SK-N-SH treated with all-trans-retinoic acid at 6 μM for 48 hours (cell line): ENCODE results near the gene IDUA.

Experiments
- ATAC-seq: fragments of 200-7000 bp; cut with Tn5 transposase; 3 replicates; pipeline ENCODE4 v1.9.1; 2020; ENCODE audit warnings: mild to moderate bottlenecking, moderate library complexity
- ARNTL ChIP-seq: fragments of 450-650 bp; formaldehyde crosslinking; IDR thresholded peaks from 2 replicates; pipeline ENCODE4 v1.5.0; 2020; ENCODE audit warnings: low read depth, mild to moderate bottlenecking, moderate library complexity, borderline replicate concordance
- BACH2 ChIP-seq: fragments of 250-450 bp; sonication (Bioruptor Pico); IDR thresholded peaks from 2 replicates; pipeline ENCODE4 v1.9.0; 2021; ENCODE audit warnings: mild to moderate bottlenecking, borderline replicate concordance
- CSDC2 ChIP-seq: fragments of 250-450 bp; sonication (Bioruptor Pico); IDR thresholded peaks from 2 replicates; pipeline ENCODE4 v1.5.0; 2020; ENCODE audit warnings: mild to moderate bottlenecking, moderate library complexity
- ESRRG ChIP-seq: fragments of 250-450 bp; sonication (Bioruptor Pico); IDR thresholded peaks from 2 replicates; pipeline ENCODE4 v1.6.1; 2021; ENCODE audit warnings: mild to moderate bottlenecking
- GLIS3 ChIP-seq: fragments of 250-450 bp; sonication (Bioruptor Pico); IDR thresholded peaks from 2 replicates; pipeline ENCODE4 v1.5.0; 2020; ENCODE audit warnings: mild to moderate bottlenecking, moderate library complexity
- ISL1 ChIP-seq: fragments of 250-450 bp; sonication (Bioruptor Pico); IDR thresholded peaks from 2 replicates; pipeline ENCODE4 v2.1.2; 2022; ENCODE audit warnings: mild to moderate bottlenecking, moderate library complexity
- PPARA ChIP-seq: fragments of 250-450 bp; sonication (Bioruptor Pico); IDR thresholded peaks from 2 replicates; pipeline ENCODE4 v1.5.0; 2020; ENCODE audit warnings: mild to moderate bottlenecking, borderline replicate concordance
- SNAI2 ChIP-seq: fragments of 250-450 bp; sonication (Bioruptor Pico); IDR thresholded peaks from 2 replicates; pipeline ENCODE4 v1.5.0; 2020; ENCODE audit warnings: mild to moderate bottlenecking, moderate library complexity
- TCF4 ChIP-seq: fragments of 250-450 bp; sonication (Bioruptor Pico); IDR thresholded peaks from 2 replicates; pipeline ENCODE4 v1.8.0; 2021; ENCODE audit warnings: mild to moderate bottlenecking, moderate library complexity, borderline replicate concordance
- TOX ChIP-seq: fragments of 250-450 bp; sonication (Bioruptor Pico); IDR thresholded peaks from 2 replicates; pipeline ENCODE4 v1.8.0; 2021; ENCODE audit warnings: mild to moderate bottlenecking, moderate library complexity, borderline replicate concordance
- ZC3H10 ChIP-seq: fragments of 250-450 bp; sonication (Bioruptor Pico); IDR thresholded peaks from 2 replicates; pipeline ENCODE4 v1.5.1; 2021; ENCODE audit warnings: mild to moderate bottlenecking, moderate library complexity
- ZFP3 ChIP-seq: fragments of 250-450 bp; sonication (Bioruptor Pico); IDR thresholded peaks from 2 replicates; pipeline ENCODE4 v1.5.0; 2020; ENCODE audit warnings: mild to moderate bottlenecking, moderate library complexity
- ZFP30 ChIP-seq: fragments of 450-650 bp; formaldehyde crosslinking; IDR thresholded peaks from 2 replicates; pipeline ENCODE4 v1.5.0; 2022; ENCODE audit warnings: mild to moderate bottlenecking, moderate library complexity
- ZNF565 ChIP-seq: fragments of 450-650 bp; formaldehyde crosslinking; conservative IDR thresholded peaks from 2 replicates; pipeline ENCODE4 v1.5.0; 2020; ENCODE audit warnings: low read depth, mild to moderate bottlenecking, moderate library complexity
- ZNF8 ChIP-seq: fragments of 450-650 bp; formaldehyde crosslinking; IDR thresholded peaks from 2 replicates; pipeline ENCODE4 v1.5.0; 2020; ENCODE audit warnings: mild to moderate bottlenecking, moderate library complexity
- TF ChIP-seq, protein P1 (sequence below): fragments of 250-450 bp; sonication (Bioruptor Pico); IDR thresholded peaks from 2 replicates; pipeline ENCODE4 v1.5.1; 2020; ENCODE audit warnings: low read depth, mild to moderate bottlenecking, moderate library complexity
- TF ChIP-seq, protein P2 (sequence below): fragments of 250-450 bp; sonication (Bioruptor Pico); IDR thresholded peaks from 2 replicates; pipeline ENCODE4 v1.8.0; 2021; ENCODE audit warnings: low read depth, mild to moderate bottlenecking, moderate library complexity, borderline replicate concordance
- TF ChIP-seq, protein P3 (sequence below): fragments of 250-450 bp; sonication (Bioruptor Pico); IDR thresholded peaks from 2 replicates; pipeline ENCODE4 v1.5.1; 2021; ENCODE audit warnings: mild to moderate bottlenecking, moderate library complexity
- TF ChIP-seq, protein P4 (sequence below): fragments of 250-450 bp; sonication (Bioruptor Pico); IDR thresholded peaks from 2 replicates; pipeline ENCODE4 v1.8.0; 2020; ENCODE audit warnings: mild to moderate bottlenecking, moderate library complexity, borderline replicate concordance
- TF ChIP-seq, protein P5 (sequence below): fragments of 250-450 bp; sonication (Bioruptor Pico); IDR thresholded peaks from 2 replicates; pipeline ENCODE4 v1.5.0; 2020; ENCODE audit warnings: mild to moderate bottlenecking, moderate library complexity

Gene IDUA

DNA sequence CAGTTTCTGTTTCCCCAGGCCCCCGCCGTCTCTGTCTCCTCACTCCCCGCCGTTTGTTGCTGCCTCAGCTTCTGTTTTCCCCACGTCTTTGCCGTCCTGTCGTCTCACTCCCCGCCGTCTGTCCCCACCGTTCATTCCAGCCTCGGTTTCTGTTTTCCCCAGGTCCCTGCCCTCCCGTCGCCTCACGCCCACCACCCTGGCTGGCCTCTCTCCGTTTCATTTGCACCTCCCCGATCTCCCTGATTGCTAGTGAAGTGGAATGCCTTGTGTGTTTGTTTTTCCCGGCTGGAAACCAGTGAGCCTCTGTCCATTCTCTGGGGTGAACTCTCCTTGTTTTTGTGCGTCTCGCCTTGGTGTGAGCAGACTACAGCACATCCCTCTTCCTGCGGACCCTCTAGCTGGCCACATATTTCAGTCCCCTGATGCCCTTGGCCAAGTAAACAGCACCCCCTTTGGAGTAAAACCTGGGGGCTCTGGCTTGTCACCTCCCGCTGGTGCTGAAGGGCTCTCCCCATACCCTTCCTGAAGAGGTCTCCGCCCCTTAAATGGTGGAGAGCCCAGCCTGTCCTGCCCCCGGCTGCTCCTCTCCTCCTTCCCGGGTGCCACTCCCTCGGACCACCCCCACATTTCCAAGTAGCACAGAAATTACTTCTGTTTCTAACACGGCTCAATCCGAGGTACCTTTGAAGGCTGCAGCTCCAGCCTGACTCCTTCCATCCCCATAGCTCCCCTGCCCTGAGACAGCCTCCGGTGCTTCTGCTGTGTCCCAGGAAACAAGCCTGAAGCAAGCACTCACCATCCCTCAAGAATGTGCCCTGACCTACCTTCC is 41.4 kb upstream of the IDUA start (continued):
- TF ChIP-seq TOX (CRISPR knock-in tag): no peak

DNA sequence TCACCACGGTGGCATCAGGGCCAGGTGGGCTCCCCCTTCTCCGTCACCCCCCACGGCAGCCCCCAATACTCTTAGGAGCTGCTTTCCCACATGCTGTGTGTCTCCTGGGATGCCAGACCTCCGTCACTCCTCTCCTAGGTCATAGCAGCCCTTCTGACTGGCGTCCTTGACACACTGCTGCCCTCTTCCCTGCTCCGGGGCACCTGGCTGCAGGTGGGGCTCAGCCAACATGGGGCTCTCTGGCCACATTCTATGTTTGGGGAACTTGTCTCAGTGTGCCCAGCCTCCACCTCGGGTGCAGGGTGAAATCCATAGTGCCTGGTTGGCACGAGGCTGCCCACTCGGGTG is 40.8 kb upstream of the IDUA start:
- ATAC-seq: no peak
- TF ChIP-seq, protein P1, sequence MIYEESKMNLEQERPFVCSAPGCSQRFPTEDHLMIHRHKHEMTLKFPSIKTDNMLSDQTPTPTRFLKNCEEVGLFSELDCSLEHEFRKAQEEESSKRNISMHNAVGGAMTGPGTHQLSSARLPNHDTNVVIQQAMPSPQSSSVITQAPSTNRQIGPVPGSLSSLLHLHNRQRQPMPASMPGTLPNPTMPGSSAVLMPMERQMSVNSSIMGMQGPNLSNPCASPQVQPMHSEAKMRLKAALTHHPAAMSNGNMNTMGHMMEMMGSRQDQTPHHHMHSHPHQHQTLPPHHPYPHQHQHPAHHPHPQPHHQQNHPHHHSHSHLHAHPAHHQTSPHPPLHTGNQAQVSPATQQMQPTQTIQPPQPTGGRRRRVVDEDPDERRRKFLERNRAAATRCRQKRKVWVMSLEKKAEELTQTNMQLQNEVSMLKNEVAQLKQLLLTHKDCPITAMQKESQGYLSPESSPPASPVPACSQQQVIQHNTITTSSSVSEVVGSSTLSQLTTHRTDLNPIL (CRISPR knock-in tag): no peak
- no peak for TF ChIP-seq BACH2 (CRISPR knock-in tag)
- TF ChIP-seq, protein P2, sequence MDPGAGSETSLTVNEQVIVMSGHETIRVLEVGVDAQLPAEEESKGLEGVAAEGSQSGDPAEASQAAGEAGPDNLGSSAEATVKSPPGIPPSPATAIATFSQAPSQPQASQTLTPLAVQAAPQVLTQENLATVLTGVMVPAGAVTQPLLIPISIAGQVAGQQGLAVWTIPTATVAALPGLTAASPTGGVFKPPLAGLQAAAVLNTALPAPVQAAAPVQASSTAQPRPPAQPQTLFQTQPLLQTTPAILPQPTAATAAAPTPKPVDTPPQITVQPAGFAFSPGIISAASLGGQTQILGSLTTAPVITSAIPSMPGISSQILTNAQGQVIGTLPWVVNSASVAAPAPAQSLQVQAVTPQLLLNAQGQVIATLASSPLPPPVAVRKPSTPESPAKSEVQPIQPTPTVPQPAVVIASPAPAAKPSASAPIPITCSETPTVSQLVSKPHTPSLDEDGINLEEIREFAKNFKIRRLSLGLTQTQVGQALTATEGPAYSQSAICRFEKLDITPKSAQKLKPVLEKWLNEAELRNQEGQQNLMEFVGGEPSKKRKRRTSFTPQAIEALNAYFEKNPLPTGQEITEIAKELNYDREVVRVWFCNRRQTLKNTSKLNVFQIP (CRISPR knock-in tag): no peak
- TF ChIP-seq CSDC2 (CRISPR knock-in tag): no peak
- TF ChIP-seq ZFP3 (CRISPR knock-in tag): no peak
- TF ChIP-seq, protein P3, sequence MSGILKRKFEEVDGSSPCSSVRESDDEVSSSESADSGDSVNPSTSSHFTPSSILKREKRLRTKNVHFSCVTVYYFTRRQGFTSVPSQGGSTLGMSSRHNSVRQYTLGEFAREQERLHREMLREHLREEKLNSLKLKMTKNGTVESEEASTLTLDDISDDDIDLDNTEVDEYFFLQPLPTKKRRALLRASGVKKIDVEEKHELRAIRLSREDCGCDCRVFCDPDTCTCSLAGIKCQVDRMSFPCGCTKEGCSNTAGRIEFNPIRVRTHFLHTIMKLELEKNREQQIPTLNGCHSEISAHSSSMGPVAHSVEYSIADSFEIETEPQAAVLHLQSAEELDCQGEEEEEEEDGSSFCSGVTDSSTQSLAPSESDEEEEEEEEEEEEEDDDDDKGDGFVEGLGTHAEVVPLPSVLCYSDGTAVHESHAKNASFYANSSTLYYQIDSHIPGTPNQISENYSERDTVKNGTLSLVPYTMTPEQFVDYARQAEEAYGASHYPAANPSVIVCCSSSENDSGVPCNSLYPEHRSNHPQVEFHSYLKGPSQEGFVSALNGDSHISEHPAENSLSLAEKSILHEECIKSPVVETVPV (CRISPR knock-in tag): no peak
- TF ChIP-seq TOX (CRISPR knock-in tag): no peak
- no peak for TF ChIP-seq ESRRG (CRISPR knock-in tag)

DNA sequence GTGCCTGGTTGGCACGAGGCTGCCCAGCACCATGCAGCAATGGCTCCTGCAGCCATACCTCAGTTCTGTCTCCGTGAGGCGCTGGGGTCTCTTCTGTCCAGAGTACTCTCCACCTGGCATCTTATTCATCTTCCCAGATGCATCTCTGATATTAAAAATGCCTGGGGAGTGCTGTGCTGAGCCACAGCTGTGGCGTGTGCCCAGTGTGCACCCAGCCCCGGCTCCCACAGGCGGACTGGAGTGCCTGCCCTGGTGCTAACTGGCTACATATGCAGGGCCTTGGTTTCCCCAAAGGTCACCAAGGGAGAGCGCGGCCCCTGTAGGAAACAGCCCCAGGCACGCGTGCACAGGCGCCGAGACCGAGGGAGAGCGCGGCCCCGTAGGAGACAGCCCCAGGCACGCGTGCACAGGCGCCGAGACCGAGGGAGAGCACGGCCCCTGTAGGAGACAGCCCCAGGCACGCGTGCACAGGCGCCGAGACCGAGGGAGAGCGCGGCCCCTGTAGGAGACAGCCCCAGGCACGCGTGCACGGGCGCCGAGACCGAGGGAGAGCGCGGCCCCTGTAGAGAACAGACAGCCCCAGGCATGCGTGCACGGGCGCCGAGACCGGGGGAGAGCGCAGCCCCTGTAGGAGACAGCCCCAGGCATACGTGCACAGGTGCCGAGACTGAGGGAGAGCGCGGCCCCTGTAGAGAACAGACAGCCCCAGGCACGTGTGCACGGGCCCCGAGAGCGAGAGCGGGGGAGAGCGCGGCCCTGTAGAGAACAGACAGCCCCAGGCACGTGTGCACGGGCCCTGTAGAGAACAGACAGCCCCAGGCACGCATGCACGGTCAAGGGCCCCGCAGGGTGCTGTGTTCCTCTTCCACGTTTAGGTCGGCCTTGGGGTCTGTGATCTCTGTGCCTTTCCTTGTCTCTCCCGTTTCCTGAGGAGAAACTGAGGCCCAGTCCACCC is 40.0 kb upstream of the IDUA start:
- ATAC-seq: no peak
- TF ChIP-seq GLIS3 (no peak), ESRRG (CRISPR knock-in tag) (no peak), TCF4 (no peak), CSDC2 (CRISPR knock-in tag) (no peak), ZFP30 (no peak), SNAI2 (CRISPR knock-in tag) (no peak), ARNTL (CRISPR knock-in tag) (no peak), BACH2 (CRISPR knock-in tag) (no peak), TOX (CRISPR knock-in tag) (no peak), ZC3H10 (CRISPR knock-in tag) (no peak), ISL1 (CRISPR knock-in tag) (no peak), PPARA (CRISPR knock-in tag) (no peak), ZNF8 (CRISPR knock-in tag) (no peak), ZNF565 (CRISPR knock-in tag) (no peak), ZFP3 (CRISPR knock-in tag) (no peak)
- TF ChIP-seq, protein P4, sequence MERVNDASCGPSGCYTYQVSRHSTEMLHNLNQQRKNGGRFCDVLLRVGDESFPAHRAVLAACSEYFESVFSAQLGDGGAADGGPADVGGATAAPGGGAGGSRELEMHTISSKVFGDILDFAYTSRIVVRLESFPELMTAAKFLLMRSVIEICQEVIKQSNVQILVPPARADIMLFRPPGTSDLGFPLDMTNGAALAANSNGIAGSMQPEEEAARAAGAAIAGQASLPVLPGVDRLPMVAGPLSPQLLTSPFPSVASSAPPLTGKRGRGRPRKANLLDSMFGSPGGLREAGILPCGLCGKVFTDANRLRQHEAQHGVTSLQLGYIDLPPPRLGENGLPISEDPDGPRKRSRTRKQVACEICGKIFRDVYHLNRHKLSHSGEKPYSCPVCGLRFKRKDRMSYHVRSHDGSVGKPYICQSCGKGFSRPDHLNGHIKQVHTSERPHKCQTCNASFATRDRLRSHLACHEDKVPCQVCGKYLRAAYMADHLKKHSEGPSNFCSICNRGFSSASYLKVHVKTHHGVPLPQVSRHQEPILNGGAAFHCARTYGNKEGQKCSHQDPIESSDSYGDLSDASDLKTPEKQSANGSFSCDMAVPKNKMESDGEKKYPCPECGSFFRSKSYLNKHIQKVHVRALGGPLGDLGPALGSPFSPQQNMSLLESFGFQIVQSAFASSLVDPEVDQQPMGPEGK (CRISPR knock-in tag): no peak
- TF ChIP-seq, protein P5, sequence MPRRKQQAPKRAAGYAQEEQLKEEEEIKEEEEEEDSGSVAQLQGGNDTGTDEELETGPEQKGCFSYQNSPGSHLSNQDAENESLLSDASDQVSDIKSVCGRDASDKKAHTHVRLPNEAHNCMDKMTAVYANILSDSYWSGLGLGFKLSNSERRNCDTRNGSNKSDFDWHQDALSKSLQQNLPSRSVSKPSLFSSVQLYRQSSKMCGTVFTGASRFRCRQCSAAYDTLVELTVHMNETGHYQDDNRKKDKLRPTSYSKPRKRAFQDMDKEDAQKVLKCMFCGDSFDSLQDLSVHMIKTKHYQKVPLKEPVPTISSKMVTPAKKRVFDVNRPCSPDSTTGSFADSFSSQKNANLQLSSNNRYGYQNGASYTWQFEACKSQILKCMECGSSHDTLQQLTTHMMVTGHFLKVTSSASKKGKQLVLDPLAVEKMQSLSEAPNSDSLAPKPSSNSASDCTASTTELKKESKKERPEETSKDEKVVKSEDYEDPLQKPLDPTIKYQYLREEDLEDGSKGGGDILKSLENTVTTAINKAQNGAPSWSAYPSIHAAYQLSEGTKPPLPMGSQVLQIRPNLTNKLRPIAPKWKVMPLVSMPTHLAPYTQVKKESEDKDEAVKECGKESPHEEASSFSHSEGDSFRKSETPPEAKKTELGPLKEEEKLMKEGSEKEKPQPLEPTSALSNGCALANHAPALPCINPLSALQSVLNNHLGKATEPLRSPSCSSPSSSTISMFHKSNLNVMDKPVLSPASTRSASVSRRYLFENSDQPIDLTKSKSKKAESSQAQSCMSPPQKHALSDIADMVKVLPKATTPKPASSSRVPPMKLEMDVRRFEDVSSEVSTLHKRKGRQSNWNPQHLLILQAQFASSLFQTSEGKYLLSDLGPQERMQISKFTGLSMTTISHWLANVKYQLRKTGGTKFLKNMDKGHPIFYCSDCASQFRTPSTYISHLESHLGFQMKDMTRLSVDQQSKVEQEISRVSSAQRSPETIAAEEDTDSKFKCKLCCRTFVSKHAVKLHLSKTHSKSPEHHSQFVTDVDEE (CRISPR knock-in tag): no peak
- TF ChIP-seq, protein P1 (CRISPR knock-in tag): no peak
- TF ChIP-seq, protein P2 (CRISPR knock-in tag): no peak
- TF ChIP-seq, protein P3 (CRISPR knock-in tag): no peak
